ENCODE results near the gene FAM210A.

The FAM210A gene

DNA sequence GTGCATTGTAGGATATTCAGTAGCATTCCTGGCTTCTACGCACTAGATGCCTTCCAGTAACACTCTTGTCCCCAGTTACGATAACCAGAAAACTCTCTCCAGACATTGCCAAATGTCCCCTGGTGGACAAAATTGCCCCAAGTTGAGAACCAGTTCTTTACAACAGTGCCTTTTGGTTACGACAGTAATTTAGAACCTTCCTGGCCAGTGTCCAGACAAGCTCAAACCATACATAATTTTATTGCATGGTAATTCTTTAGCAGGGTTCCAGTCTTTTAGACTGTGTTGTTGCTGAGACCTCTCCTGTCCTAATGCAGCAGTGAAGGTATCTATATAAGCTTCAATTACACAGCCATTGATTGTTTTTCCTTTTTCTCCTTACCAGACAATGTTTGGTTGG is 20.3 kb upstream of the FAM210A start:
- H2AFZ ChIP-seq (ENCODE audit: insufficient read depth, low read length, poor library complexity), result no peak overlapping the region
- H4K91ac ChIP-seq (ENCODE audit: low read depth, low read length), result no peak overlapping the region
- no peak for DNase-seq
- H3K27ac ChIP-seq (ENCODE audit: low read depth, low read length), result no peak overlapping the region
- H3K18ac ChIP-seq (ENCODE audit: low read length), result no peak overlapping the region
- no peak overlapping the region for H3K14ac ChIP-seq (ENCODE audit: low read length)
- H3K79me1 ChIP-seq (ENCODE audit: low read length), result no peaks in the 10 kb centered on the region
- H4K12ac ChIP-seq (ENCODE audit: low read depth, low read length), result no peak overlapping the region
- no peaks in the 10 kb centered on the region for H3K9me3 ChIP-seq (ENCODE audit: insufficient read depth, low read depth, low read length)
- no peak overlapping the region for H4K8ac ChIP-seq (ENCODE audit: low read depth, low read length)
- peaks cover 22 to 24% of the 10 kb centered on the region in 2 experiments for H3K36me3 ChIP-seq (ENCODE audit: control insufficient read depth in 1 of 2, insufficient read depth in 2 of 2, low read length in 2 of 2)
- no peak overlapping the region for H3K4me2 ChIP-seq (ENCODE audit: low read length)
- no peaks in the 10 kb centered on the region for H3K27me3 ChIP-seq (ENCODE audit: insufficient read depth, low read length)
- no peak overlapping the region for H3K9ac ChIP-seq (ENCODE audit: low read length)
- H3K4me3 ChIP-seq (ENCODE audit: low read depth, low read length), result no peak overlapping the region
- H3K79me2 ChIP-seq (ENCODE audit: control insufficient read depth, insufficient read depth, low read length, poor library complexity), result no peaks in the 10 kb centered on the region
- no peak overlapping the region for H3K23ac ChIP-seq (ENCODE audit: low read length)
- H2BK120ac ChIP-seq (ENCODE audit: insufficient read depth, low read length, poor library complexity), result no peak overlapping the region
- WGBS (ENCODE audit: extremely low coverage, insufficient coverage, insufficient read length), result no CpG with 5 or more reads among the region's 3 CpGs
- H3K4ac ChIP-seq (ENCODE audit: low read depth, low read length), result no peak overlapping the region
- no peaks in the 10 kb centered on the region for H3K4me1 ChIP-seq (ENCODE audit: control insufficient read depth in 1 of 2, insufficient read depth in 2 of 2, low read length in 2 of 2)
- no peak overlapping the region for H2BK5ac ChIP-seq (ENCODE audit: low read depth, low read length, poor library complexity)
- H2AK5ac ChIP-seq (ENCODE audit: low read length), result no peak overlapping the region
- H2BK12ac ChIP-seq (ENCODE audit: low read length), result no peak overlapping the region

DNA sequence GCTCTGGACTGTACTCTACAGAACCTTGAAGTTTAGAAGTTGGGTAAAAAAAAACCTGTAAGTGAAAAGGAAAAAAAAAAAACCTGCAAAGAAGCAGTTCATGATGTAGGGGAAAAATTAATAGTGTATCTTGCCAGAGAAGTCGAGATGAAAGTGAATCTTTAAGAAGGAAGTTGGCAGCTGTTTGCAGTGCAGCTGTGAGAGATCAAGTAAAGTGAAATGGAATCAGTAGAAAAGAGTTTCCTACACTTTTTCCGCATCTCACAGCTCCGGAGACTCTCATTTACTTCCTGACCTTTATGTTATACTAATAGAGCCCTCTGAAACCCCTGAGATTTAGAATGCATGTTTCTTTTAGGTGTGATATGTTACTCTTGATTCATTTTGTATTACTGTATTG is 19.3 kb upstream of the FAM210A start:
- Histone ChIP-seq H3K36me3 (ENCODE audit: control insufficient read depth in 1 of 2, insufficient read depth in 2 of 2, low read length in 2 of 2) (peaks cover 22 to 24% of the 10 kb centered on the region in 2 experiments), H3K79me1 (ENCODE audit: low read length) (no peaks in the 10 kb centered on the region), H3K9ac (ENCODE audit: low read length) (no peak overlapping the region), H3K9me3 (ENCODE audit: insufficient read depth, low read depth, low read length) (no peaks in the 10 kb centered on the region), H4K12ac (ENCODE audit: low read depth, low read length) (no peak overlapping the region), H3K79me2 (ENCODE audit: control insufficient read depth, insufficient read depth, low read length, poor library complexity) (no peaks in the 10 kb centered on the region), H3K4ac (ENCODE audit: low read depth, low read length) (no peak overlapping the region), H4K8ac (ENCODE audit: low read depth, low read length) (no peak overlapping the region), H3K23ac (ENCODE audit: low read length) (no peak overlapping the region), H2BK120ac (ENCODE audit: insufficient read depth, low read length, poor library complexity) (no peak overlapping the region), H3K4me1 (ENCODE audit: control insufficient read depth in 1 of 2, insufficient read depth in 2 of 2, low read length in 2 of 2) (no peaks in the 10 kb centered on the region), H4K91ac (ENCODE audit: low read depth, low read length) (no peak overlapping the region), H3K27me3 (ENCODE audit: insufficient read depth, low read length) (no peaks in the 10 kb centered on the region), H2AFZ (ENCODE audit: insufficient read depth, low read length, poor library complexity) (no peak overlapping the region), H3K4me2 (ENCODE audit: low read length) (no peak overlapping the region), H2AK5ac (ENCODE audit: low read length) (no peak overlapping the region), H3K14ac (ENCODE audit: low read length) (no peak overlapping the region), H3K18ac (ENCODE audit: low read length) (no peak overlapping the region), H3K4me3 (ENCODE audit: low read depth, low read length) (no peak overlapping the region), H2BK5ac (ENCODE audit: low read depth, low read length, poor library complexity) (no peak overlapping the region), H2BK12ac (ENCODE audit: low read length) (no peak overlapping the region), H3K27ac (ENCODE audit: low read depth, low read length) (no peak overlapping the region)
- WGBS (ENCODE audit: extremely low coverage, insufficient coverage, insufficient read length), result no CpG with 5 or more reads among the region's 3 CpGs
- no peak for DNase-seq

DNA sequence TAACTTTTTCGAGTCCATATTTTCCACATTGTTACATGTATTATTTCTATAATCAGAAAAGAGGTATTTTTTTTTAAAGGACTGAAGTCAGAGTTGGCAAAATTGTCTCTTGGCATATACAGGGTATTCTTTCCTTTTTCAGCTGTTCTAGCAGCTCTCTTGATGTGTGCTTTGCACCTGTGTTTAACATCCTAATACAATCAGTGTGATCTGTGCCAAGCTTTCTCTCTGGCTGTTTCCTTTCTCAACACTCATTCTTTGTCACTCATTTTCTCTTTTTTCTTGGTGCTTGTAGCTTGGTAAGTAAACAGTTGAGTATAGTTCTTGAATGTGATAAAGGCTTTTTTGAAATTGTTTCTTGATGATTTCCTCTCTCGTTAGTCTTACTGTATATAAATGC is 9.3 kb upstream of the FAM210A start:
- no peak overlapping the region for H2AK5ac ChIP-seq (ENCODE audit: low read length)
- H2BK5ac ChIP-seq (ENCODE audit: low read depth, low read length, poor library complexity), result no peak overlapping the region
- H3K4me2 ChIP-seq (ENCODE audit: low read length), result no peak overlapping the region
- H2AFZ ChIP-seq (ENCODE audit: insufficient read depth, low read length, poor library complexity), result no peak overlapping the region
- no peaks in the 10 kb centered on the region for H3K79me2 ChIP-seq (ENCODE audit: control insufficient read depth, insufficient read depth, low read length, poor library complexity)
- DNase-seq, result no peak
- peaks cover 14 to 17% of the 10 kb centered on the region in 2 experiments for H3K36me3 ChIP-seq (ENCODE audit: control insufficient read depth in 1 of 2, insufficient read depth in 2 of 2, low read length in 2 of 2)
- no peak overlapping the region for H3K23ac ChIP-seq (ENCODE audit: low read length)
- H2BK12ac ChIP-seq (ENCODE audit: low read length), result no peak overlapping the region
- no peak overlapping the region for H4K12ac ChIP-seq (ENCODE audit: low read depth, low read length)
- H3K18ac ChIP-seq (ENCODE audit: low read length), result no peak overlapping the region
- no peaks in the 10 kb centered on the region for H3K79me1 ChIP-seq (ENCODE audit: low read length)
- H3K27me3 ChIP-seq (ENCODE audit: insufficient read depth, low read length), result no peaks in the 10 kb centered on the region
- no peaks in the 10 kb centered on the region for H3K9me3 ChIP-seq (ENCODE audit: insufficient read depth, low read depth, low read length)
- H3K4me3 ChIP-seq (ENCODE audit: low read depth, low read length), result no peak overlapping the region
- no peak overlapping the region for H3K27ac ChIP-seq (ENCODE audit: low read depth, low read length)
- no CpG with 5 or more reads among the region's 2 CpGs for WGBS (ENCODE audit: extremely low coverage, insufficient coverage, insufficient read length)
- H3K9ac ChIP-seq (ENCODE audit: low read length), result no peak overlapping the region
- no peak overlapping the region for H2BK120ac ChIP-seq (ENCODE audit: insufficient read depth, low read length, poor library complexity)
- H4K91ac ChIP-seq (ENCODE audit: low read depth, low read length), result no peak overlapping the region
- no peak overlapping the region for H3K14ac ChIP-seq (ENCODE audit: low read length)
- H3K4ac ChIP-seq (ENCODE audit: low read depth, low read length), result no peak overlapping the region
- H3K4me1 ChIP-seq (ENCODE audit: control insufficient read depth in 1 of 2, insufficient read depth in 2 of 2, low read length in 2 of 2), result no peaks in the 10 kb centered on the region
- H4K8ac ChIP-seq (ENCODE audit: low read depth, low read length), result no peak overlapping the region

DNA sequence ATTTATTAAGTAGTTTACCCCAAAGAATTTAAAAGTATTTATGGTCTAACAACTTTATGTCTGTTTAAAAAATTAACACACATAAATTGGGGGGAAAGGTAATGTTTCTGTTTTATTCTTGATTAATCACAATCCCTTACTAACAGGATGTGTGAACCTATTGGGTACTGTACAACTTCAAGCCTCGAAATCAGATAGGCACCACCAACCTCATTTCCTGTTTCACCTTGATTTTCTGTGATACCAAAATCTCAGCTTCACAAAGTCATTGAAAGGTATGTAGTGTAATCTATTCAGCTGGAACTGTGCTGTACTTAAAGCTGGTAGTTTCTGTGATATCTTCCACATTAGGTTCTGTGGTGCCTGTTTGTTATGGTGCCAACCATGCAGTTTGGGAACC is 4.1 kb upstream of the FAM210A start:
- Histone ChIP-seq H4K91ac (ENCODE audit: low read depth, low read length) (no peak overlapping the region), H2BK5ac (ENCODE audit: low read depth, low read length, poor library complexity) (no peak overlapping the region), H2BK12ac (ENCODE audit: low read length) (no peak overlapping the region), H3K4me2 (ENCODE audit: low read length) (no peak overlapping the region), H2BK120ac (ENCODE audit: insufficient read depth, low read length, poor library complexity) (no peak overlapping the region), H3K18ac (ENCODE audit: low read length) (no peak overlapping the region), H4K12ac (ENCODE audit: low read depth, low read length) (no peak overlapping the region), H3K4ac (ENCODE audit: low read depth, low read length) (no peak overlapping the region), H3K9ac (ENCODE audit: low read length) (no peak overlapping the region), H3K79me1 (ENCODE audit: low read length) (peaks cover 6% of the 10 kb centered on the region), H3K79me2 (ENCODE audit: control insufficient read depth, insufficient read depth, low read length, poor library complexity) (peaks cover 5% of the 10 kb centered on the region), H2AFZ (ENCODE audit: insufficient read depth, low read length, poor library complexity) (no peak overlapping the region), H3K36me3 (ENCODE audit: control insufficient read depth in 1 of 2, insufficient read depth in 2 of 2, low read length in 2 of 2) (peaks cover 3 to 4% of the 10 kb centered on the region in 2 experiments), H3K4me3 (ENCODE audit: low read depth, low read length) (no peak overlapping the region), H3K9me3 (ENCODE audit: insufficient read depth, low read depth, low read length) (no peaks in the 10 kb centered on the region), H3K27ac (ENCODE audit: low read depth, low read length) (no peak overlapping the region), H3K14ac (ENCODE audit: low read length) (no peak overlapping the region), H4K8ac (ENCODE audit: low read depth, low read length) (no peak overlapping the region), H3K4me1 (ENCODE audit: control insufficient read depth in 1 of 2, insufficient read depth in 2 of 2, low read length in 2 of 2) (peaks cover 0 to 4% of the 10 kb centered on the region in 2 experiments), H3K27me3 (ENCODE audit: insufficient read depth, low read length) (no peaks in the 10 kb centered on the region), H2AK5ac (ENCODE audit: low read length) (no peak overlapping the region), H3K23ac (ENCODE audit: low read length) (no peak overlapping the region)
- no CpG with 5 or more reads among the region's 1 CpG for WGBS (ENCODE audit: extremely low coverage, insufficient coverage, insufficient read length)
- no peak for DNase-seq
